IMR-90 (cell line): ENCODE data around the gene MYO3B. TPM values are rescaled to one million over a fixed set of nuclear protein-coding genes. Genes with fewer than 3 reads are reported as not detected.

Experiments used
- ATAC-seq: fragments of 200-7000 bp; cut with Tn5 transposase; 2 replicates; pipeline ENCODE4 v1.9.1; 2020; ENCODE audit warnings: low read depth, mild to moderate bottlenecking, moderate library complexity
- BruUV-seq: library from RNA; stranded (reverse); fragments of 400-500 nt; replicated peaks from 2 replicates; lab custom pipeline; 2021; lab: Mats Ljungman, UMichigan
- CTCF ChIA-PET: fragments of 300-600 bp; formaldehyde crosslinking; extraction: SDS; loops from one replicate; lab custom pipeline; 2021; ENCODE audit warnings: antibody characterized with exemption; lab: Yijun Ruan, JAX
- POLR2A ChIA-PET: fragments of 300-600 bp; sonication (Branson Sonifier 250); formaldehyde crosslinking; loops from one replicate; lab custom pipeline; 2022; ENCODE audit warnings: antibody characterized with exemption; ENCODE audit not compliant: unreplicated experiment; lab: Charles Lee
- DNase-seq: peaks from one replicate; pipeline ENCODE4 v3.0.0; 2013
- H2AFZ ChIP-seq: replicated peaks from 2 replicates; pipeline ENCODE3; 2013; ENCODE audit warnings: low read length, mild to moderate bottlenecking; ENCODE audit not compliant: poor library complexity
- H2AK5ac ChIP-seq: 2 replicates; pipeline ENCODE4 v1.6.1; 2013; ENCODE audit warnings: low read depth, low read length, inconsistent platforms
- H2AK9ac ChIP-seq: replicated peaks from 2 replicates; pipeline ENCODE3; 2013; ENCODE audit warnings: mild to moderate bottlenecking, low read depth, low read length, moderate library complexity; ENCODE audit not compliant: poor library complexity
- H2BK120ac ChIP-seq: 2 replicates; pipeline ENCODE4 v1.6.1; 2013; ENCODE audit warnings: low read depth, low read length, inconsistent platforms
- H2BK15ac ChIP-seq: 3 replicates; pipeline ENCODE4 v1.6.1; 2013; ENCODE audit warnings: low read depth, low read length, inconsistent platforms
- H2BK20ac ChIP-seq: 2 replicates; pipeline ENCODE4 v1.6.1; 2013; ENCODE audit warnings: low read depth, mild to moderate bottlenecking, inconsistent platforms, low read length, moderate library complexity
- H2BK5ac ChIP-seq: 2 replicates; pipeline ENCODE4 v1.6.1; 2013; ENCODE audit warnings: mild to moderate bottlenecking, low read depth, low read length, inconsistent platforms; ENCODE audit not compliant: poor library complexity, severe bottlenecking
- H3K14ac ChIP-seq: replicated peaks from 2 replicates; pipeline ENCODE4 v1.6.1; 2013; ENCODE audit warnings: low read depth, low read length, inconsistent platforms
- H3K18ac ChIP-seq: 2 replicates; pipeline ENCODE4 v1.6.1; 2013; ENCODE audit warnings: low read depth, low read length, control low read depth
- H3K23ac ChIP-seq: 2 replicates; pipeline ENCODE4 v1.6.1; 2013; ENCODE audit warnings: low read depth, low read length, inconsistent platforms
- H3K27ac ChIP-seq: 2 replicates; pipeline ENCODE4 v1.5.1; 2013; ENCODE audit warnings: mild to moderate bottlenecking, control low read depth, low read length; ENCODE audit not compliant: insufficient read depth
- H3K27me3 ChIP-seq: 2 replicates; pipeline ENCODE4 v1.6.1; 2013; ENCODE audit warnings: low read length; ENCODE audit not compliant: control insufficient read depth, insufficient read depth
- H3K36me3 ChIP-seq: 2 replicates; pipeline ENCODE4 v1.6.1; 2013; ENCODE audit warnings: low read length, mixed read lengths; ENCODE audit not compliant: control insufficient read depth, insufficient read depth
- H3K4ac ChIP-seq: 2 replicates; pipeline ENCODE4 v1.6.1; 2013; ENCODE audit warnings: low read depth, low read length, inconsistent platforms
- H3K4me1 ChIP-seq: 2 replicates; pipeline ENCODE4 v1.6.1; 2013; ENCODE audit warnings: low read length, mixed read lengths; ENCODE audit not compliant: control insufficient read depth, insufficient read depth
- H3K4me2 ChIP-seq: 2 replicates; pipeline ENCODE4 v1.6.1; 2013; ENCODE audit warnings: low read depth, mild to moderate bottlenecking, control low read depth, low read length, moderate library complexity
- H3K4me3 ChIP-seq: 2 replicates; pipeline ENCODE4 v1.5.1; 2013; ENCODE audit warnings: low read depth, mild to moderate bottlenecking, control low read depth, low read length, moderate library complexity; ENCODE audit not compliant: insufficient read depth
- H3K56ac ChIP-seq: 2 replicates; pipeline ENCODE4 v1.6.1; 2013; ENCODE audit warnings: low read length, inconsistent platforms; ENCODE audit not compliant: insufficient read depth; ENCODE audit errors: extremely low read depth
- H3K79me1 ChIP-seq, 2 experiments: 2 replicates each; pipeline ENCODE4 v1.6.1; 2013; ENCODE audit warnings: low read length in 2 of 2, inconsistent platforms in 1 of 2, low read depth in 1 of 2
- H3K9ac ChIP-seq: 2 replicates; pipeline ENCODE4 v1.6.1; 2013; ENCODE audit warnings: low read depth, low read length, control low read depth
- H3K9me1 ChIP-seq: 2 replicates; pipeline ENCODE4 v1.6.1; 2013; ENCODE audit warnings: low read length, inconsistent platforms; ENCODE audit not compliant: insufficient read depth
- H3K9me3 ChIP-seq: 2 replicates; pipeline ENCODE4 v1.6.1; 2013; ENCODE audit warnings: low read length; ENCODE audit not compliant: control insufficient read depth, insufficient read depth
- H4K20me1 ChIP-seq: 2 replicates; pipeline ENCODE4 v1.6.1; 2013; ENCODE audit warnings: low read length, inconsistent platforms; ENCODE audit not compliant: insufficient read depth
- H4K5ac ChIP-seq: 2 replicates; pipeline ENCODE4 v1.6.1; 2013; ENCODE audit warnings: mild to moderate bottlenecking, low read depth, low read length, control low read depth
- H4K8ac ChIP-seq, 2 experiments: 2 replicates each; pipeline ENCODE4 v1.6.1; 2013; ENCODE audit warnings: low read depth in 2 of 2, low read length in 2 of 2, control low read depth in 1 of 2, inconsistent platforms in 1 of 2
- H4K91ac ChIP-seq: 2 replicates; pipeline ENCODE4 v1.6.1; 2013; ENCODE audit warnings: low read depth, low read length, inconsistent platforms; ENCODE audit not compliant: insufficient read depth
- BHLHE40 ChIP-seq: fragments of 150-350 bp; IDR thresholded peaks from 2 replicates; pipeline ENCODE4 v1.6.1; 2016; ENCODE audit warnings: mild to moderate bottlenecking, low read depth, low read length
- FOS ChIP-seq: fragments of 150-350 bp; IDR thresholded peaks from 2 replicates; pipeline ENCODE4 v1.6.1; 2016; ENCODE audit warnings: low read depth, low read length
- MAFK ChIP-seq: IDR thresholded peaks from 2 replicates; pipeline ENCODE4 v1.6.1; 2012; ENCODE audit warnings: low read depth, low read length, improper control_type of control experiment
- MAZ ChIP-seq: IDR thresholded peaks from 2 replicates; pipeline ENCODE4 v1.6.1; 2012; ENCODE audit warnings: low read depth, mild to moderate bottlenecking, low read length, improper control_type of control experiment, moderate library complexity, borderline replicate concordance
- MXI1 ChIP-seq: IDR thresholded peaks from 2 replicates; pipeline ENCODE4 v1.6.1; 2012; ENCODE audit warnings: low read depth, mild to moderate bottlenecking, low read length, moderate library complexity, borderline replicate concordance
- NFE2L2 ChIP-seq: fragments of 150-350 bp; IDR thresholded peaks from 2 replicates; pipeline ENCODE4 v1.6.1; 2016; ENCODE audit warnings: low read depth, mild to moderate bottlenecking, low read length
- POLR2A ChIP-seq: IDR thresholded peaks from 2 replicates; pipeline ENCODE4 v1.6.1; 2012; ENCODE audit warnings: mild to moderate bottlenecking, low read depth, low read length
- RAD21 ChIP-seq: IDR thresholded peaks from 2 replicates; pipeline ENCODE4 v1.6.1; 2012; ENCODE audit warnings: low read length, improper control_type of control experiment
- RCOR1 ChIP-seq: IDR thresholded peaks from 2 replicates; pipeline ENCODE4 v1.6.1; 2012; ENCODE audit warnings: mild to moderate bottlenecking, low read length, improper control_type of control experiment; ENCODE audit not compliant: insufficient replicate concordance
- RFX5 ChIP-seq: IDR thresholded peaks from 2 replicates; pipeline ENCODE4 v1.8.0; 2012; ENCODE audit warnings: low read depth, mild to moderate bottlenecking, low read length, moderate library complexity
- SMC3 ChIP-seq: fragments of 150-350 bp; IDR thresholded peaks from 2 replicates; pipeline ENCODE4 v1.6.1; 2016; ENCODE audit warnings: low read depth, mild to moderate bottlenecking, antibody characterized with exemption, low read length, moderate library complexity
- WGBS, 2 experiments: methylation state at CpG; one replicate each; pipeline versions ENCODE4 v1.1.5 to v1.1.7; 2013; ENCODE audit warnings: missing lambda C conversion rate in 2 of 2; ENCODE audit not compliant: insufficient read length in 1 of 2; ENCODE audit errors: extremely low coverage in 2 of 2; 5-methylcytosine and 5-hydroxymethylcytosine counted together
- dilution Hi-C: fragments of 300-500 bp; cut with HindIII; formaldehyde crosslinking; loops from one replicate; pipeline ENCODE4 v1.14.3; 2018; ENCODE audit warnings: low sequenced_read_pairs; ENCODE audit not compliant: unreplicated experiment
- in situ Hi-C: fragments of 300-500 bp; cut with MboI; formaldehyde crosslinking; loops from 3 replicates; pipeline ENCODE4 v1.14.3; 2019; ENCODE audit warnings: low sequenced_read_pairs, inconsistent platforms, mixed read lengths
- intact Hi-C: fragments of 100-400 bp; cut with micrococcal nuclease; formaldehyde crosslinking; loops from 2 replicates; pipeline ENCODE4 v1.10.0; 2022
- polyA plus RNA-seq, 3 experiments: library from polyadenylated mRNA; depleted of rRNA; stranded (reverse); fragments of >200 nt; gene quantifications; 2 replicates each; pipeline ENCODE4 v1.2.3, GENCODE V29; 2012; ENCODE audit warnings: low replicate concordance in 1 of 3
- total RNA-seq: library from RNA; depleted of rRNA; stranded (reverse); fragments of >200 nt; gene quantifications from 2 replicates; pipeline ENCODE4 v1.2.3, GENCODE V29; 2012
- TF ChIP-seq, protein P1 (sequence below): fragments of 150-350 bp; IDR thresholded peaks from 2 replicates; pipeline ENCODE4 v1.6.1; 2016; ENCODE audit warnings: low read depth, mild to moderate bottlenecking, low read length, moderate library complexity, borderline replicate concordance
- TF ChIP-seq, protein P2 (sequence below): conservative IDR thresholded peaks from 2 replicates; pipeline ENCODE4 v1.5.1; 2012; ENCODE audit warnings: mild to moderate bottlenecking, low read depth, low read length, improper control_type of control experiment
- TF ChIP-seq, protein P3 (sequence below): fragments of 150-350 bp; IDR thresholded peaks from 2 replicates; pipeline ENCODE4 v1.6.1; 2017; ENCODE audit warnings: mild to moderate bottlenecking, antibody characterized with exemption, low read length, low read depth

The MYO3B gene
- total and polyA plus RNA-seq, 2 of the 4 experiments (the other 2 are of a cell fraction) = 0.02 TPM; not detected in 1

DNA sequence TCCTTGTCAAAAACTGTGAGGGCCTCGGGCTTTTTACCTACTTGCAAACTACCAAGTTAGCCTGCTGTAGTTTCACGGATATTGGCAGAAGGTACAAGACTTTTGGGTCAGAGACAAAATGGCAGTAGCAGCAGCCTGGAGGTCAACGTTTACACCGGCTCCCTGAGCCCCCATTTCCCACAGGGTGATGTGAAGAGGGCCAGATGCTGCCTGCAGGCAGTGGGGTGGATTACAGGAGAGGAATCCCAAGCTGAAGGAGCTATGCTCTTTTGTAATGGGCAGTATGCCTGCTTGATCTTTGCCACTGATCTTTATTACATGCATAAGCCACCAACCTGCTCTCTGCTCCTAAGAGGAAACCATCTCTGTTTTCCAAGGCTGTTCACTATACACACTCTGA, 507.6 kb downstream of the MYO3B start:
- no peaks in the 10 kb centered on the region for H3K36me3 ChIP-seq
- ATAC-seq (no peak), DNase-seq (no peak)
- no peak overlapping the region for H2BK120ac ChIP-seq
- H4K20me1 ChIP-seq = no peaks in the 10 kb centered on the region
- no peak overlapping the region for H4K91ac ChIP-seq
- dilution Hi-C loops (no loop called here), in situ Hi-C loops (no loop called here), intact Hi-C loops (no loop called here)
- ChIA-PET POLR2A (no interaction called here), CTCF (no interaction called here)
- H2AFZ ChIP-seq = no peak overlapping the region
- no peak overlapping the region for H4K8ac ChIP-seq
- H2BK15ac ChIP-seq = no peak overlapping the region
- no peaks in the 10 kb centered on the region for H3K9me1 ChIP-seq
- no CpG with 5 or more reads among the region's 4 CpGs for WGBS, 2 experiments
- no peak overlapping the region for H3K23ac ChIP-seq
- H3K4ac ChIP-seq = no peak overlapping the region
- no peak overlapping the region for H2BK20ac ChIP-seq
- H3K4me2 ChIP-seq = no peak overlapping the region
- no peaks in the 10 kb centered on the region for H3K79me1 ChIP-seq
- H2AK9ac ChIP-seq = no peak overlapping the region
- no peaks in the 10 kb centered on the region for H3K27me3 ChIP-seq
- H3K9ac ChIP-seq = no peak overlapping the region
- H3K27ac ChIP-seq = no peak overlapping the region
- no peak overlapping the region for H2BK5ac ChIP-seq
- no peak for TF ChIP-seq RCOR1
- TF ChIP-seq, protein P1, sequence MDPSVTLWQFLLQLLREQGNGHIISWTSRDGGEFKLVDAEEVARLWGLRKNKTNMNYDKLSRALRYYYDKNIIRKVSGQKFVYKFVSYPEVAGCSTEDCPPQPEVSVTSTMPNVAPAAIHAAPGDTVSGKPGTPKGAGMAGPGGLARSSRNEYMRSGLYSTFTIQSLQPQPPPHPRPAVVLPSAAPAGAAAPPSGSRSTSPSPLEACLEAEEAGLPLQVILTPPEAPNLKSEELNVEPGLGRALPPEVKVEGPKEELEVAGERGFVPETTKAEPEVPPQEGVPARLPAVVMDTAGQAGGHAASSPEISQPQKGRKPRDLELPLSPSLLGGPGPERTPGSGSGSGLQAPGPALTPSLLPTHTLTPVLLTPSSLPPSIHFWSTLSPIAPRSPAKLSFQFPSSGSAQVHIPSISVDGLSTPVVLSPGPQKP = no peak
- no peak for TF ChIP-seq RFX5
- TF ChIP-seq MAZ = no peak
- TF ChIP-seq, protein P2, sequence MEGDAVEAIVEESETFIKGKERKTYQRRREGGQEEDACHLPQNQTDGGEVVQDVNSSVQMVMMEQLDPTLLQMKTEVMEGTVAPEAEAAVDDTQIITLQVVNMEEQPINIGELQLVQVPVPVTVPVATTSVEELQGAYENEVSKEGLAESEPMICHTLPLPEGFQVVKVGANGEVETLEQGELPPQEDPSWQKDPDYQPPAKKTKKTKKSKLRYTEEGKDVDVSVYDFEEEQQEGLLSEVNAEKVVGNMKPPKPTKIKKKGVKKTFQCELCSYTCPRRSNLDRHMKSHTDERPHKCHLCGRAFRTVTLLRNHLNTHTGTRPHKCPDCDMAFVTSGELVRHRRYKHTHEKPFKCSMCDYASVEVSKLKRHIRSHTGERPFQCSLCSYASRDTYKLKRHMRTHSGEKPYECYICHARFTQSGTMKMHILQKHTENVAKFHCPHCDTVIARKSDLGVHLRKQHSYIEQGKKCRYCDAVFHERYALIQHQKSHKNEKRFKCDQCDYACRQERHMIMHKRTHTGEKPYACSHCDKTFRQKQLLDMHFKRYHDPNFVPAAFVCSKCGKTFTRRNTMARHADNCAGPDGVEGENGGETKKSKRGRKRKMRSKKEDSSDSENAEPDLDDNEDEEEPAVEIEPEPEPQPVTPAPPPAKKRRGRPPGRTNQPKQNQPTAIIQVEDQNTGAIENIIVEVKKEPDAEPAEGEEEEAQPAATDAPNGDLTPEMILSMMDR = no peak
- no peak for TF ChIP-seq RAD21
- no peak for TF ChIP-seq MXI1
- no peak for TF ChIP-seq NFE2L2
- TF ChIP-seq BHLHE40 = no peak
- TF ChIP-seq FOS = no peak
- TF ChIP-seq, protein P3, sequence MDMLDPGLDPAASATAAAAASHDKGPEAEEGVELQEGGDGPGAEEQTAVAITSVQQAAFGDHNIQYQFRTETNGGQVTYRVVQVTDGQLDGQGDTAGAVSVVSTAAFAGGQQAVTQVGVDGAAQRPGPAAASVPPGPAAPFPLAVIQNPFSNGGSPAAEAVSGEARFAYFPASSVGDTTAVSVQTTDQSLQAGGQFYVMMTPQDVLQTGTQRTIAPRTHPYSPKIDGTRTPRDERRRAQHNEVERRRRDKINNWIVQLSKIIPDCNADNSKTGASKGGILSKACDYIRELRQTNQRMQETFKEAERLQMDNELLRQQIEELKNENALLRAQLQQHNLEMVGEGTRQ = no peak
- TF ChIP-seq POLR2A = no peak
- no peak for TF ChIP-seq SMC3
- TF ChIP-seq MAFK = no peak
- no peak overlapping the region for H3K56ac ChIP-seq
- no peak overlapping the region for H3K18ac ChIP-seq
- H4K5ac ChIP-seq = no peak overlapping the region
- H3K4me3 ChIP-seq = no peak overlapping the region
- no peak overlapping the region for H2AK5ac ChIP-seq
- no TSS peak for BruUV-seq
- H3K14ac ChIP-seq = no peak overlapping the region
- no peaks in the 10 kb centered on the region for H3K4me1 ChIP-seq
- no peaks in the 10 kb centered on the region for H3K9me3 ChIP-seq
